Suprapubic skin (tissue), 4 donors: Measurements from ENCODE around the gene GALNT13. TPM values are rescaled to one million over a fixed set of nuclear protein-coding genes. Genes with fewer than 3 reads are reported as not detected.

Experiments
- DNase-seq, 2 donors: peaks; one replicate each; pipeline ENCODE4 v3.0.0-alpha.2; 2019; ENCODE audit warnings: low spot score in 2 of 2
- H3K27ac ChIP-seq: fragments of 200-600 bp; sonication (generic); one replicate; pipeline ENCODE4 v1.5.1; 2019
- H3K27me3 ChIP-seq: fragments of 200-600 bp; sonication (generic); one replicate; pipeline ENCODE4 v1.5.1; 2019
- H3K36me3 ChIP-seq: fragments of 200-600 bp; sonication (generic); one replicate; pipeline ENCODE4 v1.5.1; 2019
- H3K4me1 ChIP-seq: fragments of 200-600 bp; sonication (generic); one replicate; pipeline ENCODE4 v1.5.1; 2019
- H3K4me3 ChIP-seq: fragments of 200-600 bp; sonication (generic); one replicate; pipeline ENCODE4 v1.5.1; 2019; ENCODE audit warnings: mild to moderate bottlenecking
- H3K9me3 ChIP-seq: fragments of 200-600 bp; sonication (generic); one replicate; pipeline ENCODE4 v1.5.1; 2019
- CTCF ChIP-seq, 2 donors: fragments of 200-600 bp in 1 of 2; fragments of 450-650 bp in 1 of 2; sonication (generic) in 1 of 2; IDR thresholded peaks; one replicate each; pipeline ENCODE4 v1.5.1; 2016 to 2019; ENCODE audit warnings: antibody characterized with exemption in 2 of 2, mild to moderate bottlenecking in 1 of 2, moderate library complexity in 1 of 2
- EP300 ChIP-seq: sonication (generic); formaldehyde crosslinking; IDR thresholded peaks from one replicate; pipeline ENCODE4 v1.6.1; 2017; ENCODE audit warnings: antibody characterized with exemption
- POLR2A ChIP-seq, 2 donors: fragments of 450-650 bp; IDR thresholded peaks; one replicate each; pipeline ENCODE4 v1.6.1; 2017; ENCODE audit warnings: antibody characterized with exemption in 2 of 2, mild to moderate bottlenecking in 2 of 2, moderate library complexity in 2 of 2
- POLR2AphosphoS5 ChIP-seq, 3 donors: sonication (generic); formaldehyde crosslinking; IDR thresholded peaks; one replicate each; pipeline ENCODE4 v1.6.1; 2017; ENCODE audit warnings: antibody characterized with exemption in 3 of 3
- WGBS: methylation state at CpG from one replicate; pipeline ENCODE4 v1.1.5; 2018; 5-methylcytosine and 5-hydroxymethylcytosine counted together
- total RNA-seq, 4 donors: library from RNA; depleted of rRNA; stranded (reverse); fragments of >200 nt; gene quantifications; one replicate each; pipeline ENCODE4 v1.1.0, GENCODE V29; 2016

The GALNT13 gene
- total RNA-seq, 4 donors from 2014 or later: 0.19 to 0.97 (median 0.54) TPM

- Histone ChIP-seq H3K27me3 (no peaks in the 10 kb centered on the region), H3K36me3 (no peaks in the 10 kb centered on the region), H3K4me3 (no peak overlapping the region), H3K4me1 (no peaks in the 10 kb centered on the region), H3K9me3 (peaks cover 8% of the 10 kb centered on the region), H3K27ac (no peak overlapping the region)
- no peak for TF ChIP-seq CTCF (IDR thresholded peaks at IDR 0.05)
- TF ChIP-seq EP300: no peak
- TF ChIP-seq POLR2A (IDR thresholded peaks at IDR 0.05): no peak
- TF ChIP-seq POLR2AphosphoS5 (IDR thresholded peaks at IDR 0.05): no peak
- no peak for DNase-seq
- WGBS: 65% methylated on average over 3 of the region's 3 CpGs
These were observed 157.8 kb downstream of the GALNT13 start for GRCh38 chr2:154029504-154029903.

GRCh38 chr2:154032220-154032619 is 160.5 kb downstream of the GALNT13 start:
- Histone ChIP-seq H3K9me3 (peaks cover 8% of the 10 kb centered on the region), H3K36me3 (no peaks in the 10 kb centered on the region), H3K27ac (no peak overlapping the region), H3K4me3 (no peak overlapping the region), H3K4me1 (no peaks in the 10 kb centered on the region), H3K27me3 (no peaks in the 10 kb centered on the region)
- 78% methylated on average over 3 of the region's 3 CpGs for WGBS
- no peak for DNase-seq
- TF ChIP-seq CTCF (IDR thresholded peaks at IDR 0.05) (no peak), POLR2A (IDR thresholded peaks at IDR 0.05) (no peak), POLR2AphosphoS5 (IDR thresholded peaks at IDR 0.05) (no peak), EP300 (no peak)

GRCh38 chr2:154046493-154046892 is 174.8 kb downstream of the GALNT13 start:
- TF ChIP-seq CTCF (IDR thresholded peaks at IDR 0.05) (no peak), EP300 (no peak), POLR2A (IDR thresholded peaks at IDR 0.05) (no peak), POLR2AphosphoS5 (IDR thresholded peaks at IDR 0.05) (no peak)
- H3K27me3 ChIP-seq: no peaks in the 10 kb centered on the region
- WGBS: 70% methylated on average over 1 of the region's 1 CpG

GRCh38 chr2:154048905-154049304 is 177.2 kb downstream of the GALNT13 start:
- Histone ChIP-seq H3K27ac (no peak overlapping the region), H3K4me3 (no peak overlapping the region), H3K27me3 (no peaks in the 10 kb centered on the region), H3K4me1 (no peaks in the 10 kb centered on the region), H3K36me3 (no peaks in the 10 kb centered on the region), H3K9me3 (no peaks in the 10 kb centered on the region)
- TF ChIP-seq POLR2AphosphoS5 (IDR thresholded peaks at IDR 0.05) (no peak), EP300 (no peak), CTCF (IDR thresholded peaks at IDR 0.05) (no peak), POLR2A (IDR thresholded peaks at IDR 0.05) (no peak)
- no peak for DNase-seq
- 89% methylated on average over 2 of the region's 2 CpGs for WGBS

More at GRCh38 chr2:154046493-154046892, 174.8 kb downstream of the GALNT13 start:
- Histone ChIP-seq H3K4me3 (no peak overlapping the region), H3K4me1 (no peaks in the 10 kb centered on the region), H3K36me3 (no peaks in the 10 kb centered on the region), H3K9me3 (no peaks in the 10 kb centered on the region), H3K27ac (no peak overlapping the region)
- no peak for DNase-seq

- no peaks in the 10 kb centered on the region for H3K4me1 ChIP-seq
- no peaks in the 10 kb centered on the region for H3K27me3 ChIP-seq
- H3K9me3 ChIP-seq: no peaks in the 10 kb centered on the region
- no peak for TF ChIP-seq POLR2A (IDR thresholded peaks at IDR 0.05)
- no peak for TF ChIP-seq EP300
- no peak for TF ChIP-seq CTCF (IDR thresholded peaks at IDR 0.05)
- no peak for TF ChIP-seq POLR2AphosphoS5 (IDR thresholded peaks at IDR 0.05)
- 67% methylated on average over 1 of the region's 1 CpG for WGBS
- no peak overlapping the region for H3K27ac ChIP-seq
- no peak overlapping the region for H3K4me3 ChIP-seq
- no peak for DNase-seq
- no peaks in the 10 kb centered on the region for H3K36me3 ChIP-seq
These were observed 177.8 kb downstream of the GALNT13 start for GRCh38 chr2:154049561-154049960.
